HepG2 (cell line): ENCODE measurements around the gene PPP1CA. TPM values are rescaled to one million over a fixed set of nuclear protein-coding genes. Genes with fewer than 3 reads are reported as not detected.
"Not testable (repeated sequence)": the region's sequence is repeated elsewhere in the genome, so short reads cannot be mapped to it uniquely, and the experiment has no call there.

Experiments
- ATAC-seq: fragments of 200-7000 bp; cut with Tn5 transposase; 3 replicates; pipeline ENCODE4 v1.9.1; 2020; ENCODE audit warnings: mild to moderate bottlenecking, moderate library complexity
- BruUV-seq: library from RNA; stranded (reverse); fragments of 400-500 nt; replicated peaks from 2 replicates; lab custom pipeline; 2021; lab: Mats Ljungman, UMichigan
- CTCF ChIA-PET: fragments of 300-600 bp; formaldehyde crosslinking; extraction: SDS; loops from one replicate; lab custom pipeline; 2021; ENCODE audit warnings: low total read pairs, inconsistent platforms, low intra/inter-chr PET ratio; lab: Yijun Ruan, JAX
- POLR2A ChIA-PET: fragments of 350-600 bp; sonication (Branson Sonifier 250); formaldehyde crosslinking; loops from one replicate; lab custom pipeline; 2020; ENCODE audit warnings: antibody characterized with exemption, inconsistent platforms; lab: Yijun Ruan, JAX
- DNase-seq: peaks from one replicate; pipeline ENCODE4 v3.0.0-alpha.2; 2015; ENCODE audit warnings: low spot score
- FAIRE-seq: peaks from 3 replicates; lab custom pipeline; 2011; peaks lifted over from hg19 to GRCh38; lab: Jason Lieb, UNC
- H2AFZ ChIP-seq: one replicate; pipeline ENCODE4 v1.6.1; 2011; ENCODE audit warnings: low read length, inconsistent platforms
- H3K27ac ChIP-seq: fragments of 300-600 bp; 3 replicates; pipeline ENCODE4 v1.8.0; 2011; ENCODE audit warnings: mixed run types, mild to moderate bottlenecking, mixed read lengths, low read length, inconsistent platforms; ENCODE audit not compliant: insufficient read depth; ENCODE audit errors: extremely low read length
- H3K27me3 ChIP-seq, 2 experiments: fragments of 200-600 bp in 1 of 2; 2 replicates in 1 of 2; 3 replicates in 1 of 2; pipeline versions ENCODE4 v1.6.0 to v1.8.0; 2011; ENCODE audit warnings: low read length in 2 of 2, mild to moderate bottlenecking in 2 of 2, moderate library complexity in 2 of 2, inconsistent platforms in 1 of 2; ENCODE audit not compliant: insufficient read depth in 2 of 2, control insufficient read depth in 1 of 2
- H3K36me3 ChIP-seq, 2 experiments: fragments of 200-600 bp in 1 of 2; replicated peaks in 1 of 2; 2 replicates in 1 of 2; 3 replicates in 1 of 2; pipeline versions ENCODE4 v1.5.1 to v1.8.0; 2011; ENCODE audit warnings: low read length in 2 of 2, inconsistent platforms in 1 of 2; ENCODE audit not compliant: insufficient read depth in 2 of 2, control insufficient read depth in 1 of 2
- H3K4me1 ChIP-seq: 2 replicates; pipeline ENCODE4 v1.5.1; 2012; ENCODE audit warnings: low read length, inconsistent platforms; ENCODE audit not compliant: insufficient read depth
- H3K4me2 ChIP-seq: 2 replicates; pipeline ENCODE4 v1.6.0; 2011; ENCODE audit warnings: low read depth, low read length, inconsistent platforms
- H3K4me3 ChIP-seq, 3 experiments: fragments of 200-600 bp in 1 of 3; sonication (generic), shearing (Covaris generic) in 1 of 3; replicated peaks in 1 of 3; 2 replicates each; pipeline ENCODE4 v1.5.1; 2011 to 2016; ENCODE audit warnings: low read length in 3 of 3, inconsistent platforms in 2 of 3, low read depth in 2 of 3, mild to moderate bottlenecking in 2 of 3, control low read depth in 1 of 3, mixed read lengths in 1 of 3; ENCODE audit not compliant: insufficient read depth in 1 of 3
- H3K79me2 ChIP-seq: one replicate; pipeline ENCODE4 v1.6.1; 2011; ENCODE audit warnings: low read length, inconsistent platforms; ENCODE audit not compliant: insufficient read depth
- H3K9ac ChIP-seq: 2 replicates; pipeline ENCODE4 v1.6.0; 2011; ENCODE audit warnings: mild to moderate bottlenecking, low read depth, low read length, inconsistent platforms; ENCODE audit not compliant: insufficient read depth
- H3K9me3 ChIP-seq: 2 replicates; pipeline ENCODE4 v1.5.1; 2012; ENCODE audit warnings: mild to moderate bottlenecking, low read length
- H4K20me1 ChIP-seq: 2 replicates; pipeline ENCODE4 v1.6.0; 2011; ENCODE audit warnings: inconsistent platforms, mild to moderate bottlenecking, low read length, moderate library complexity; ENCODE audit not compliant: insufficient read depth
- FOXA3 ChIP-seq: IDR thresholded peaks from 2 replicates; pipeline ENCODE4 v1.6.1; 2016; ENCODE audit warnings: missing genetic modification reagents, missing compliant biosample characterization
- NR2F1 ChIP-seq, 2 experiments: fragments of 450-650 bp in 1 of 2; formaldehyde crosslinking in 1 of 2; IDR thresholded peaks; 2 replicates each; pipeline versions ENCODE4 v1.5.0 to v1.6.1; 2016 to 2020; ENCODE audit warnings: mild to moderate bottlenecking in 1 of 2, missing compliant biosample characterization in 1 of 2, missing genetic modification reagents in 1 of 2, moderate library complexity in 1 of 2
- PAXIP1 ChIP-seq: sonication (generic); formaldehyde crosslinking; conservative IDR thresholded peaks from 2 replicates; pipeline ENCODE4 v1.4.0; 2020; ENCODE audit warnings: mild to moderate bottlenecking, missing genetic modification reagents, moderate library complexity
- RXRA ChIP-seq: sonication (generic); formaldehyde crosslinking; IDR thresholded peaks from 2 replicates; pipeline ENCODE4 v1.5.1; 2020; ENCODE audit warnings: missing genetic modification reagents
- SAP130 ChIP-seq: IDR thresholded peaks from 2 replicates; pipeline ENCODE4 v1.6.1; 2016; ENCODE audit warnings: low read depth
- TBX2 ChIP-seq: sonication (generic); formaldehyde crosslinking; IDR thresholded peaks from 2 replicates; pipeline ENCODE4 v1.5.0; 2020; ENCODE audit warnings: missing genetic modification reagents, mild to moderate bottlenecking, borderline replicate concordance
- YY1 ChIP-seq: IDR thresholded peaks from 2 replicates; pipeline ENCODE4 v1.6.1; 2011; ENCODE audit warnings: low read length, low read depth, moderate library complexity, mild to moderate bottlenecking; ENCODE audit not compliant: insufficient read depth, insufficient replicate concordance
- ZHX2 ChIP-seq, 2 experiments: sonication (generic) in 1 of 2; formaldehyde crosslinking in 1 of 2; IDR thresholded peaks; 2 replicates each; pipeline versions ENCODE4 v1.6.1 to v1.9.0; 2014 to 2022; ENCODE audit warnings: antibody characterized with exemption in 1 of 2, borderline replicate concordance in 1 of 2, inconsistent platforms in 1 of 2, low read depth in 1 of 2, missing genetic modification reagents in 1 of 2
- ZNF430 ChIP-seq: sonication (generic); formaldehyde crosslinking; IDR thresholded peaks from 2 replicates; pipeline ENCODE4 v1.9.0; 2021; ENCODE audit warnings: mild to moderate bottlenecking, missing genetic modification reagents
- ZNF460 ChIP-seq: sonication (generic); formaldehyde crosslinking; IDR thresholded peaks from 2 replicates; pipeline ENCODE4 v1.5.1; 2020; ENCODE audit warnings: missing genetic modification reagents, mild to moderate bottlenecking, borderline replicate concordance
- ZNF556 ChIP-seq: sonication (generic); formaldehyde crosslinking; IDR thresholded peaks from 2 replicates; pipeline ENCODE4 v1.4.0; 2020; ENCODE audit warnings: mild to moderate bottlenecking, missing genetic modification reagents, borderline replicate concordance
- WGBS: methylation state at CpG from one replicate; pipeline ENCODE4 v1.1.6; 2017; ENCODE audit warnings: low lambda C conversion rate; 5-methylcytosine and 5-hydroxymethylcytosine counted together
- in situ Hi-C: cut with HindIII; loops from 2 replicates; pipeline ENCODE4 v1.10.0; 2017; ENCODE audit warnings: low pct_unique_long_range_greater_than_20kb; ENCODE audit not compliant: extremely low pct_ligation_motif_present
- intact Hi-C: fragments of 100-400 bp; cut with micrococcal nuclease; formaldehyde crosslinking; loops from one replicate; pipeline ENCODE4 v1.10.0; 2022; ENCODE audit not compliant: unreplicated experiment
- polyA plus RNA-seq, 8 experiments: library from polyadenylated mRNA; depleted of rRNA in 3 of 8; stranded (reverse) in 7 of 8; unstranded in 1 of 8; fragments of >200 nt; fragmentation: Illumina TruSeq in 4 of 8; extraction: Trizol in 4 of 8; gene quantifications; 2 replicates each; pipeline versions ENCODE4 v1.2.1 to v1.2.3, GENCODE V29; 2011 to 2016; ENCODE audit warnings: low read depth in 4 of 8, missing spikeins in 1 of 8, mixed read lengths in 1 of 8; ENCODE audit not compliant: insufficient read depth in 1 of 8
- total RNA-seq, 5 experiments: library from RNA; depleted of rRNA; stranded (reverse); fragments of >200 nt; fragmentation: Illumina TruSeq; extraction: Trizol; gene quantifications; 2 replicates each; pipeline ENCODE4 v1.2.3, GENCODE V29; 2016; ENCODE audit warnings: low read depth in 1 of 5

The PPP1CA gene
- total and polyA plus RNA-seq, 2 of the 13 experiments (the other 11 are each of a cell fraction or from before 2014, with no cell fraction given): 149 to 170 TPM

DNA sequence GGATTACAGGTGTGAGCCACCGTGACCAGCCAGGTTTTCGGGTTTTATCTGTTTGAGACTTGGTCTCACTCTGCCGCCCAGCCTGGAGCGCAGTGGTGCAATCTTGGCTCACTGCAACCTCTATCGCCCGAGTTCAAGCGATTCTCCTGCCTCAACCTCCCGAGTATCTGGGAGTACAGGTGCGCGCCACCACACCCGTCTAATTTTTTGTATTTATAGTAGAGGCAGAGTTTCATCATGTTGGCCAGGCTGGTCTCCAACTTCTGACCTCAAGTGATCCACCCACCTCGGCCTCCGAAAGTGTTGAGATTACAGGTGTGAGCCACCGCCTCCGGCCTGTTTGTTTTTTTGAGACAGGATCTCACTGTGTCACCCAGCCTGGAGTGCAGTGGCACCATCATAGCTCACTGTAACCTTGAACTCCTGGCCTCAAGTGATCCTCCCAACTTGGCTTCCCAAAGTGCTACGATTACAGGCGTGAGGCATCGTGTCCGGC lies 25.8 kb upstream of the PPP1CA start:
- FAIRE-seq: peak; percentile 83
- Histone ChIP-seq H3K4me3 (peak overlapping the region; percentile 69 to 98 (median 90)), H3K27ac (peak overlapping the region; percentile 85), H3K4me2 (peak overlapping the region; percentile 93), H3K4me1 (peaks cover 40% of the 10 kb centered on the region), H2AFZ (peak overlapping the region; percentile 71), H3K9ac (peak overlapping the region; percentile 97), H3K79me2 (peaks cover 13% of the 10 kb centered on the region)
- in situ Hi-C loops: loop anchor here (5.0 kb wide), 1 partner anchor 35 kb away; no protein-coding TSS in a partner anchor
- BruUV-seq; intact Hi-C loops; CTCF ChIA-PET; H4K20me1 ChIP-seq; H3K27me3 ChIP-seq; H3K9me3 ChIP-seq; H3K36me3 ChIP-seq; TF ChIP-seq ZHX2 (CRISPR knock-in tag; IDR thresholded peaks at IDR 0.05; ENCODE audit: borderline replicate concordance): not testable (repeated sequence)
- WGBS: 48% methylated on average over 19 of the region's 19 CpGs
- POLR2A ChIA-PET: interaction anchor here (0.8 to 3.0 kb wide), 10 partner anchors 9 to 74 kb away, joined by 3 to 12 read pairs (median 6); partner anchors contain the start of genes CORO1B, POLD4, PPP1CA and RAD9A
- ATAC-seq: peak; percentile 30
- peak; percentile 50 for DNase-seq
- TF ChIP-seq YY1 (peak; percentile 23), ZNF556 (CRISPR knock-in tag) (0 out of 2 replicates have a peak, but pooled peaks have one; percentile 1), ZNF430 (CRISPR knock-in tag) (peak; percentile 16; the same call in 1 of the 2 replicates), RXRA (CRISPR knock-in tag) (peak; percentile 78; the same call in 1 of the 2 replicates), FOXA3 (0 out of 2 replicates have a peak, but pooled peaks have one; percentile 24), SAP130 (CRISPR knock-in tag) (peak; percentile 44), PAXIP1 (CRISPR knock-in tag) (peak; percentile 50; the same call in 1 of the 2 replicates), NR2F1 (CRISPR knock-in tag; IDR thresholded peaks at IDR 0.05) (peak; percentile 36 to 61; a peak in 2 of 4 replicates), ZHX2 (IDR thresholded peaks at IDR 0.05; ENCODE audit: low read depth) (0 out of 2 replicates have a peak, but pooled peaks have one; percentile 33), ZNF460 (CRISPR knock-in tag) (peak; percentile 94), TBX2 (CRISPR knock-in tag) (peak; percentile 55; the same call in 1 of the 2 replicates)
